Esophagus squamous epithelium (tissue), 4 donors: ENCODE measurements around the gene MYO19.

Experiments
- CTCF ChIP-seq, 6 experiments: fragments of 450-650 bp in 4 of 6; fragments of 200-600 bp in 2 of 6; sonication (generic) in 2 of 6; IDR thresholded peaks; one replicate each; pipeline ENCODE4 v1.5.1; 2016 to 2019; ENCODE audit warnings: antibody characterized with exemption in 6 of 6, mild to moderate bottlenecking in 4 of 6, moderate library complexity in 4 of 6
- POLR2A ChIP-seq, 4 donors: fragments of 450-650 bp; IDR thresholded peaks; one replicate each; pipeline ENCODE4 v1.6.1; 2017; ENCODE audit warnings: antibody characterized with exemption in 4 of 4, mild to moderate bottlenecking in 4 of 4, moderate library complexity in 3 of 4

- TF ChIP-seq CTCF (IDR thresholded peaks at IDR 0.05) (no peak), POLR2A (IDR thresholded peaks at IDR 0.05) (no peak)
Measured at GRCh38 chr17:36505171-36505570, 29.5 kb downstream of the MYO19 start.
